Upper lobe of left lung (tissue), 6 donors: ENCODE results near the gene GRK3. TPM values are rescaled to one million over a fixed set of nuclear protein-coding genes. Genes with fewer than 3 reads are reported as not detected.

Source experiments
- ATAC-seq, 2 donors: fragments of 200-7000 bp; cut with Tn5 transposase; one replicate each; pipeline ENCODE4 v1.9.1; 2022; ENCODE audit warnings: mild to moderate bottlenecking in 2 of 2, moderate library complexity in 2 of 2; ENCODE audit not compliant: low FRiP score in 2 of 2
- DNase-seq, 2 donors: peaks; one replicate each; pipeline ENCODE4 v3.0.0-alpha.2; 2019 to 2020
- H3K27ac ChIP-seq, 4 donors: fragments of 200-600 bp; sonication (generic); one replicate each; pipeline ENCODE4 v1.5.1; 2016 to 2019
- H3K27me3 ChIP-seq, 4 donors: fragments of 200-600 bp; sonication (generic); one replicate each; pipeline ENCODE4 v1.5.1; 2017 to 2019
- H3K36me3 ChIP-seq, 4 donors: fragments of 200-600 bp; sonication (generic); one replicate each; pipeline ENCODE4 v1.5.1; 2016 to 2019
- H3K4me1 ChIP-seq, 4 donors: fragments of 200-600 bp; sonication (generic); one replicate each; pipeline ENCODE4 v1.5.1; 2018 to 2019
- H3K4me3 ChIP-seq, 4 donors: fragments of 200-600 bp; sonication (generic); one replicate each; pipeline ENCODE4 v1.5.1; 2017 to 2019; ENCODE audit warnings: mild to moderate bottlenecking in 2 of 4, moderate library complexity in 1 of 4
- H3K9me3 ChIP-seq, 4 donors: fragments of 200-600 bp; sonication (generic); one replicate each; pipeline ENCODE4 v1.5.1; 2018 to 2019
- EP300 ChIP-seq, 4 donors: sonication (generic); formaldehyde crosslinking; IDR thresholded peaks; one replicate each; pipeline ENCODE4 v1.5.1; 2017; ENCODE audit warnings: antibody characterized with exemption in 4 of 4, control low read depth in 2 of 4
- POLR2A ChIP-seq, 4 donors: fragments of 450-650 bp; IDR thresholded peaks; one replicate each; pipeline ENCODE4 v1.5.1; 2016 to 2017; ENCODE audit warnings: antibody characterized with exemption in 4 of 4, mild to moderate bottlenecking in 2 of 4
- POLR2AphosphoS5 ChIP-seq, 2 donors: sonication (generic); formaldehyde crosslinking; IDR thresholded peaks; one replicate each; pipeline ENCODE4 v1.5.1; 2017; ENCODE audit warnings: antibody characterized with exemption in 2 of 2
- WGBS, 2 donors: methylation state at CpG; one replicate each; pipeline ENCODE4 v1.1.5; 2017 to 2018; 5-methylcytosine and 5-hydroxymethylcytosine counted together
- total RNA-seq, 6 donors: library from RNA; depleted of rRNA in 4 of 6; stranded (reverse); fragments of >200 nt in 4 of 6; gene quantifications; one replicate each; pipeline versions ENCODE4 v1.1.0 to v1.2.1, GENCODE V29; 2016 to 2021
- TF ChIP-seq, protein P1 (sequence below), 6 experiments: fragments of 450-650 bp in 4 of 6; fragments of 200-600 bp in 2 of 6; sonication (generic) in 2 of 6; IDR thresholded peaks; one replicate each; pipeline ENCODE4 v1.5.1; 2016 to 2019; ENCODE audit warnings: antibody characterized with exemption in 6 of 6
- donor health status: DM: no; HTN: no; CAD: no; lungs with moderate emphysema.
- donor health status: DM: no; HTN: yes; CAD: no; lungs with severe emphysema.

The GRK3 gene
- total RNA-seq, 6 donors from 2014 or later, result 16.0 to 25.2 (median 21.6) TPM

DNA sequence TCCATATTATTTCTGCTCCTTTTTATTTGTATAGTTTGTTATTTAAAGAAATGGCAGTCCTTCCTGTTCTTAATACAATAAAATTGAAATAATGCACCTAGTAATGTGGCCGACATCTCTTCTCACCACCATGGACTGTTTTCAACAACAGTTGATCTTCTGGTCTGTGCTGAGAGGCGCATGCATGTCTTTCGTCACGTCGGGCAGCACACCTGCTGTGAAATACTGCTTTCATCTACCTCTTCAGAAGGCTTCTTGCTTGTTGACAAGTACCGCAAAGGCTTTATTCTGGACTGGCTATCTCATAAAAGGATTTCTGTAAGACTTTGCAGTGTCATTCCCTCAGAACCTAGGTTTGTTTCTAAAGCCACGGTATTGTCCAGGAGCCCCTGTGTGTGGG, 163.6 kb downstream of the GRK3 start:
- H3K27me3 ChIP-seq, result no peaks in the 10 kb centered on the region
- H3K9me3 ChIP-seq, result no peaks in the 10 kb centered on the region
- no peak for ATAC-seq
- H3K4me3 ChIP-seq, result no peak overlapping the region
- WGBS, 2 donors, result 89 to 92% methylated on average over 7 of the region's 7 CpGs
- H3K27ac ChIP-seq, result no peak overlapping the region
- TF ChIP-seq POLR2A (IDR thresholded peaks at IDR 0.05) (no peak), POLR2AphosphoS5 (IDR thresholded peaks at IDR 0.05) (no peak), EP300 (IDR thresholded peaks at IDR 0.05) (no peak)
- TF ChIP-seq, protein P1, sequence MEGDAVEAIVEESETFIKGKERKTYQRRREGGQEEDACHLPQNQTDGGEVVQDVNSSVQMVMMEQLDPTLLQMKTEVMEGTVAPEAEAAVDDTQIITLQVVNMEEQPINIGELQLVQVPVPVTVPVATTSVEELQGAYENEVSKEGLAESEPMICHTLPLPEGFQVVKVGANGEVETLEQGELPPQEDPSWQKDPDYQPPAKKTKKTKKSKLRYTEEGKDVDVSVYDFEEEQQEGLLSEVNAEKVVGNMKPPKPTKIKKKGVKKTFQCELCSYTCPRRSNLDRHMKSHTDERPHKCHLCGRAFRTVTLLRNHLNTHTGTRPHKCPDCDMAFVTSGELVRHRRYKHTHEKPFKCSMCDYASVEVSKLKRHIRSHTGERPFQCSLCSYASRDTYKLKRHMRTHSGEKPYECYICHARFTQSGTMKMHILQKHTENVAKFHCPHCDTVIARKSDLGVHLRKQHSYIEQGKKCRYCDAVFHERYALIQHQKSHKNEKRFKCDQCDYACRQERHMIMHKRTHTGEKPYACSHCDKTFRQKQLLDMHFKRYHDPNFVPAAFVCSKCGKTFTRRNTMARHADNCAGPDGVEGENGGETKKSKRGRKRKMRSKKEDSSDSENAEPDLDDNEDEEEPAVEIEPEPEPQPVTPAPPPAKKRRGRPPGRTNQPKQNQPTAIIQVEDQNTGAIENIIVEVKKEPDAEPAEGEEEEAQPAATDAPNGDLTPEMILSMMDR (IDR thresholded peaks at IDR 0.05), result no peak
- peaks cover 0 to under 1% (median under 1%) of the 10 kb centered on the region in 4 donors for H3K36me3 ChIP-seq
- no peaks in the 10 kb centered on the region for H3K4me1 ChIP-seq
- DNase-seq, result no peak

DNA sequence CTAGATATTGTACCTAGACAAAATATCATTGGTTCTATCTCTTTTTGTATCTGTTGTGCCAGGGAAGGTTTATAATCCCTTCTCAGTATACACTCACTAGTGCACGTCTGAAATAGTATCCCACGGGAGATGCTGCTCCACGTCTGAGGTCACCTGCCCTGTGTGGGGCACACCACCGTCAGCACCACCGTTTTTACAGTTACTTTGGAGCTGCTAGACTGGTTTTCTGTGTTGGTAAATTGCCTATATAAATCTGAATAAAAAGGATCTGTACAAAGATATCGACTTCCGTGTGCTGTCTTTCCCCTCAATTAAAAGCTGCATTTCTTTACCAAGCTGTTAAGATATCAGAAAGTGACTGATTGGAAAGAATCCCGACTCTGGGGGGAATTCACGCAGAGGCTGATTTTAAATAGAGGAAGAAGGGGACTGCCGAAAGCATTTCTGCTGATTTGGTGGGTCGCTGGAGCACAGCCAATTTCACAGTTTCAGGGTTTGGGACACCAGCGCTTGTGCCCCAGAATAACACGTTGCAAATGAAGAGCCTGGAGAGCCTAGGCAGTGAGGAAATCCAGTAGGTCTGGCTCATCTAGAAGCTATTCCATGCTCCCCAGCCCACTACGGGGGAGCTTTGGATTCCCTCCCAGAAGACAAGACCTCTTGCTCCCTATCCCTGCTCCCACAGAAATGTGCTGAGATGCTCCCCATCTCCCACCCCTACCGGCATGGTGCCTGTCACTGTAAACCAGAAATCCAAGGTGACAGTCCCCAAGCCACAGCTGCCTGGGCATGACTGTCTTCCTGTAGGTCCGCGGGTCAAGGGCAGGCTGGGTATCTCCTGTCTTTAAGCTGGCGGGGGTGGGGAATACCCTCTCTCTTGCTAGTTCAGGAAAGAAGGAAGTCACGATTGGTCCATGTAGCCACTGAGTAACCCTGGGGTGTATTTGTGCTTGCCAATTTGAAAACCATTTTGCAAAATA, 164.8 kb downstream of the GRK3 start:
- no peaks in the 10 kb centered on the region for H3K9me3 ChIP-seq
- DNase-seq (no peak), ATAC-seq (no peak)
- H3K27ac ChIP-seq, result no peak overlapping the region
- H3K27me3 ChIP-seq, result no peaks in the 10 kb centered on the region
- TF ChIP-seq POLR2A (IDR thresholded peaks at IDR 0.05) (no peak), EP300 (IDR thresholded peaks at IDR 0.05) (no peak)
- TF ChIP-seq, protein P1 (IDR thresholded peaks at IDR 0.05), result no peak
- H3K4me1 ChIP-seq, result no peaks in the 10 kb centered on the region
- H3K36me3 ChIP-seq, result no peaks in the 10 kb centered on the region
- 67 to 80% methylated on average over 17 to 19 of the region's 19 CpGs for WGBS, 2 donors
- H3K4me3 ChIP-seq, result no peak overlapping the region

DNA sequence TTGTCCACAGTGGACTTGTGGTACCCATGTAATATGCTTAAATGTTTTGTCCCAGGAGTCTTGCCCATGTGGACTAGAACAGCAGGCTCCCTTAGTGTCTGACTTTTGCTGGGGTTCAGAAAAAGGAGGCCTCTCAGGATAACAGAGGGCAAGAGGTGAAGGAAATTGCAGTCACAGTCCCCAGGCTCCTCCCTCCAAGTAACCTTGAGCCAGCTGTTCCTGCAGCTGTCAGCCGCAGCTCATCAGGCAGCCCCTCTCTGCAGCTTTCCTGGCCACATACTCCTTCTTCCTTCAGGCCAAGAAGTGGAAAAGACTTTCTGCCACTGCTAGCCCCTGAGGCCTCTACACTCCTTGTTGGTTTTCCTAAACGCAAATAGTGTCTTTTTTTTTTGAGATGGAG, 171.2 kb downstream of the GRK3 start:
- no peak overlapping the region for H3K4me3 ChIP-seq
- TF ChIP-seq EP300 (IDR thresholded peaks at IDR 0.05), result no peak
- TF ChIP-seq, protein P1 (IDR thresholded peaks at IDR 0.05), result no peak
- no peak for TF ChIP-seq POLR2AphosphoS5 (IDR thresholded peaks at IDR 0.05)
- no peak for TF ChIP-seq POLR2A (IDR thresholded peaks at IDR 0.05)
- no peaks in the 10 kb centered on the region for H3K36me3 ChIP-seq
- H3K9me3 ChIP-seq, result no peaks in the 10 kb centered on the region
- no peaks in the 10 kb centered on the region for H3K27me3 ChIP-seq
- WGBS, 2 donors, result 35 to 43% methylated on average over 2 of the region's 2 CpGs
- no peak for DNase-seq
- ATAC-seq, result no peak
- H3K4me1 ChIP-seq, result no peaks in the 10 kb centered on the region
- no peak overlapping the region for H3K27ac ChIP-seq

DNA sequence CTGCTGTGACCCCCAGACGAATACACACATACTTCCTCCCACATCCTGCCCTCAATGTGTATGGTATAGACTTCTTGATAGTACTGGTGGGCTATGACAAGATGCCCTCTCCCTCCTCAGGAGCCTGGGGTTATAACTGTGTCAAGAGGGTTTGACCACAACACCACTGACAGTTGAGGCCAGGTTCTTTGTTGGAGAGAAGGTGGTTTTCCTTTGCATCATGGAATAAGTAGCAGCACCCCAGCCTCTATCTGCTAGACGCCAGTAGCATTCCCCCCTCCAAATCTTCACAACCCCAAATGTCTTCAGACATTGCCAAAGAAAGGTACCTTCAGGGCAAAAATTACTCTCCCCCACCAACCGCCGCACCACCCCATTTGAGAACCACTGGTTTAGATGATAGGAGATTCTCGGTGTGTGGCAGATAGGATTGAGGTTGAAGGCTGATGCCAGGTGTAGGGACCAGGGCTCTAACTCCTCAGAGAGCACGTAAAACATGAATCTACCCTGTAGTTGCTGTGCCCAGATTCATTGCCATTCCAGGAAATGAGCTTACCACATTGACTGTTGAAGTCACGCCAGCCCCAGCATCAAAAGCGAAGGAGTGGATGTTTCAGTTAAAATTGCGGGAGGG, 172.0 kb downstream of the GRK3 start:
- TF ChIP-seq, protein P1 (IDR thresholded peaks at IDR 0.05), result no peak
- TF ChIP-seq POLR2A (IDR thresholded peaks at IDR 0.05) (no peak), POLR2AphosphoS5 (IDR thresholded peaks at IDR 0.05) (no peak), EP300 (IDR thresholded peaks at IDR 0.05) (no peak)
- no peak for ATAC-seq
- Histone ChIP-seq H3K27ac (no peak overlapping the region), H3K27me3 (no peaks in the 10 kb centered on the region), H3K9me3 (no peaks in the 10 kb centered on the region), H3K36me3 (no peaks in the 10 kb centered on the region), H3K4me3 (no peak overlapping the region), H3K4me1 (no peaks in the 10 kb centered on the region)
- DNase-seq, result no peak
- 56 to 65% methylated on average over 9 of the region's 9 CpGs for WGBS, 2 donors
